Gastrocnemius medialis (tissue), 4 donors: ENCODE data around the gene ANTXR2.

Experiments used
- CTCF ChIP-seq, 5 experiments: fragments of 450-650 bp in 3 of 5; fragments of 200-600 bp in 2 of 5; sonication (generic) in 2 of 5; IDR thresholded peaks in 4 of 5; conservative IDR thresholded peaks in 1 of 5; 1 replicate in 4 of 5; 2 replicates in 1 of 5; pipeline ENCODE4 v1.5.1; 2016 to 2019; ENCODE audit warnings: antibody characterized with exemption in 5 of 5, mild to moderate bottlenecking in 3 of 5, moderate library complexity in 3 of 5
- POLR2A ChIP-seq, 2 donors: fragments of 450-650 bp; IDR thresholded peaks; one replicate each; pipeline ENCODE4 v1.6.1; 2017; ENCODE audit warnings: antibody characterized with exemption in 2 of 2, mild to moderate bottlenecking in 2 of 2, moderate library complexity in 2 of 2

GRCh38 chr4:80088471-80088870 is 15.4 kb upstream of the ANTXR2 start:
- TF ChIP-seq POLR2A (IDR thresholded peaks at IDR 0.05), result no peak
- TF ChIP-seq CTCF (IDR thresholded peaks at IDR 0.05 in 4 of 5, conservative IDR thresholded peaks at IDR 0.05 in 1 of 5), result no peak
